GM21381 (cell line): ENCODE results near the gene NEU2.

ENCODE experiments used
- ATAC-seq: cut with Tn5 transposase; IDR thresholded peaks from one replicate; pipeline ENCODE4 v1.9.1; 2021; ENCODE audit warnings: mild to moderate bottlenecking, moderate library complexity; ENCODE audit not compliant: unreplicated experiment

NEU2 gene

DNA sequence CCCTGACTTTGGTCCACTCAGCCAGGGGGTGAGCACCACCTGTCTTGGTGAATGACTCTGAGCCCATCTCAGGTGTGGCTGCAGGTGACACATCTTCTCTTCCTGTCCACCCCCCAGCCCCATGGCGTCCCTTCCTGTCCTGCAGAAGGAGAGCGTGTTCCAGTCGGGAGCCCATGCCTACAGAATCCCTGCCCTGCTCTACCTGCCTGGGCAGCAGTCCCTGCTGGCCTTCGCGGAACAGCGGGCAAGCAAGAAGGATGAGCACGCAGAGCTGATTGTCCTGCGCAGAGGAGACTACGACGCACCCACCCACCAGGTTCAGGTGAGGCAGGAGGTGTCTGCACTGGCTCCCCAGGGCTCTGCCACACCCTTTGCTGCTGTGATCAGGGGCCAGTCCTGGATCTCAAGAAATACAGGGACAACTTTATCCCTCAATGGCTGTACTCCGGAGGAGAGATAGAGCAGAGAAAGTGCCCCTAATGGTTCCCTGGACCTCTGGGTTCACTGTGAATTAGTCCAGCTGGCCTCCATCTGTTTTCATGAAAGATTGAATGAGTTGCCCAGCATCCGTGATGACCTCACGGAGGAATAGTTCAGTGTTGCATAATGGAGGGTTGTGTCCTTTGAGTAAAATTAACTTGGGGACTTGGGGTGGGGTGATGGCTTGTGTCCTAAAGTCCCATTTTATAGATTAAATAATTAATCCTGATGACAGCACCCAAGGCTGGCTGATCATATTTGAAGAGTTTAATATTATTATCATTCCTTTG lies at the start of gene NEU2:
Gene NEU2 (plus strand): TSS at position 122 of the 770 bp plus-strand sequence. CDS start 0 bp downstream, at position 122.
- no peak for ATAC-seq

DNA sequence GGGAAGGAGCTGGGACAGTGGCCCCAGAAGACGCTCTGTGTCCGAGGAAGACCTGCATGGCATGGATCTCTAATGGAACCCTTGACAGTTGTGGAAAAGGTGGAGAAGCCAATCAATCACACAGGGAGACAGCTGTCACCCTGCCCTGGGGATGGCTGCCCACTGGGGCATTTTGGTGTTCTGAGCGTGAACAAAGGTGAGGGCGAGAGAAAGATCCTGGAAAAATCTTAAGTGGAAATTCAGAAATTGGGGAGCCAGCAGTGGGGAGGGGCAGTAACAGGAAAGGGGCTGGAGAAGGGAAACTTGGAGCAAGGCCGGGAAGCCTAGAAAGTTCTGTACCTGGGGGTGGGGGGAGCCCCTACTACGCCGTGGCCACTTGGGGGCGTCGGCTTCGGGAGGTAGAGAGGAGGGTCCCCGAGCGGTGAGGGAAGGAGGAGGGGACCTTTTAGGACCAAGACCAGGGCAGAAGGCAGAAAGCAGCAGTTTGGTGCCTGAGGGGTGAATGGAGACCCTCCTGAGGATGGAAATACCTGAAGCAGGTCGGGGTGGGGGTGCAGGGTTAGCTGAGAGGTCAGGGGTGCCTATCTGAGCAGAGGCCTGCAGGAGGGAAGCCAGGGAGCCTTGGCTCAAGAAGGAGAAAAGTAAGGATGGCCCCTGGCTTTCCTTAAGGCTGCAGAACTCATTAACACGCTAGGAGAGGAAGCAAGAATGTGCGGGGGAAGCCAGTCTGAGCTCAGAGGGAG lies 49.4 kb upstream of the NEU2 start:
- ATAC-seq = no peak

GRCh38 chr2:232983669-232984140 lies 48.8 kb upstream of the NEU2 start:
- ATAC-seq = no peak

- ATAC-seq = no peak
Observed at GRCh38 chr2:232984451-232985207, 47.8 kb upstream of the NEU2 start.

DNA sequence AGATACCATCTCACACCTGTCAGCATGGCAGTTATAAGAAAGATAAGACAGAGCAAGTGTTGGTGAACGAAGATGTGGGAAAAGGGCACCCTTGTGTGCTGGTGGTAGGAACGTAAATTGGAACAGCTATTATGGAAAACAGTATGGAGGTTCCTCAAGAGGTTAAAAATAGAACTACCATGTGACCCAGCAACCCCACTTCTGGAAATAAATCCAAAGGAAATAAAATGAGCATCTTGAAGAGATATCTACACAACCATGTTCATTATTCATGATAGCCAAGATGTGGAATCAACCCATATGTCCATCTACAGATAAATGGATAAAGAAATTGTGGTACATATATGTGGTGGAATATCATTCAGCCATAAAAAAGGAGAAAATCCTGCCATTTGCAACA lies 46.3 kb upstream of the NEU2 start:
- no peak for ATAC-seq

GRCh38 chr2:232993231-232993821 lies 39.1 kb upstream of the NEU2 start:
- ATAC-seq = no peak

- ATAC-seq = no peak
Observed at GRCh38 chr2:232994446-232994845, 38.0 kb upstream of the NEU2 start.

GRCh38 chr2:232997749-232998665 lies 34.5 kb upstream of the NEU2 start:
- ATAC-seq = no peak

DNA sequence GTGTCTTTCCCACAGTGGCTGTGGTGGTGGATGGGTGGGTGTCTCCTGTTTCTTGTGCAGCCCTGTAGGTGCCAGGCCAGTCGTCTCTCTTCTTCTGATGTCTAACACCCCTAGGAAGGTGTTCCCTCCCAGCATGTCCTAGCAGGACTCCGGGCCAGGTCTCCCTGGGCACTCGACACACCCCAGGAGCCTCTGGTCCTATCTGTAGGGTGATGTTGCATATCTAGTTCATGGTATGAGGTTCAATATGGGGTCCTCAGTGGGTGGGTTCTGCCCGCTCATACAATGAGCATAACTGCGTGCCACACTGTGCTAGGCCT lies 33.8 kb upstream of the NEU2 start:
- ATAC-seq = no peak

DNA sequence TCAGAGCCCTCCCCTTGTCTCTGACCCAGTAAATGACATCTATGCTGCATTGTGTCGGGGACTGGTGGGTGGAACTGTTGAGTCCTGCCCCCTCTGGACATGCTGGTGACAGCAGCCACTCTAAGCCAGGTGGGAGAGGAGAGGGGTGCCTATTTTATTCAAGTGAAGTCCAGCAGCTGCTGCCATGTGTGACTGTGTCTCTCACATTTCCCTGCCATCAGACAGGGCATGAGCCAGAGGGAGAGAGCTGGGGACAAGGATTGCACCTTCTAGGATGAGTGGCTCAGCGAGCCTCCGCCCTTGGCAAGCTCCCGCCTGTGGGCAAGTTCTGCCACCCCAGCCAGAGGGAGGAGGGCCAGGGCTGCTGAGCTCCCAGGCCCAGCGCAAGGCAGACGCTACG lies 33.1 kb upstream of the NEU2 start:
- no peak for ATAC-seq

GRCh38 chr2:233000886-233001750 lies 31.4 kb upstream of the NEU2 start:
- ATAC-seq = no peak

GRCh38 chr2:233002829-233003657 lies 29.4 kb upstream of the NEU2 start:
- ATAC-seq = no peak

DNA sequence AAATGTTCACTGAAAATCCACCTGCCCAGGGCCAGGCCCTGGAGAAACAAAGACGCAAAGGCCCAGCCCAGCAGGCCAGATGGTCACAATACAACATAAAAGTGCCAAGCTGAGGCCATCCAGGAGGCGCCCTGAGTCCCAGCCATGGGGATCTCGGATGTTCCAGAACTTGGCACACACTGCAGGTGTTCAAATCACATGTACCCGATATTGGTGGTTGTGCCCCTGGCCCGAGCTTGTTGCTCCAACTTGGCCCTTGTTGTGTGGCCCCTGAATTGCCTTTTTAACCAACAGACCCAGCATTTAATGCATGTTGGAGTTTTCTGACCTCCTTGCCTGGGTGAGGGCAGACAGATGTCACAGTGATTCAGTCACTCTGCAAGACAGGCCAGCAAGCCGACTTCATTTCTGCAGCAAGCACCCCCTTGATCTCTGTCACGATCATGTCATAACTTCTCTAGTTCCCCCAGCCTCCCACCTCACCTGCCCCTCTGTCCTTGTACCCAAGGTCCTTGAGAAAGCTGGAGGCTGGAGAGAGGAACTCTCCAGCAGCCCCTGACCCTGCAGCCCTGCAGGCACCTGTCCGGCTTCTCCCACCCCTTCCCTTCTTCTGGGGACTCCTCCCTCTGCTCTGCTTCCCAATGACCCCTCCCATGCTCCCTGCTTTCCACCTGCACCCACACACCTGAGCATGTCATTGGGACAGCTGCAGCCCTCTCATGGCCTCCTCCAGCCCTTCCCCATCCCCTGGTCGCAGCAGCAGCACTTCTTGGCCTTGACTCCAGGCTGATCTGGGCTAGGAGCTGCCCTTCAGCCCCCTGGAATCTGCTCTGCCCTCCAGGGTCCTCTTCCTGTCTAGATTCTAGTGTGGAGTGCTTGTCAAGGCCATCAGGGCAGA lies 28.6 kb upstream of the NEU2 start:
- ATAC-seq = no peak

DNA sequence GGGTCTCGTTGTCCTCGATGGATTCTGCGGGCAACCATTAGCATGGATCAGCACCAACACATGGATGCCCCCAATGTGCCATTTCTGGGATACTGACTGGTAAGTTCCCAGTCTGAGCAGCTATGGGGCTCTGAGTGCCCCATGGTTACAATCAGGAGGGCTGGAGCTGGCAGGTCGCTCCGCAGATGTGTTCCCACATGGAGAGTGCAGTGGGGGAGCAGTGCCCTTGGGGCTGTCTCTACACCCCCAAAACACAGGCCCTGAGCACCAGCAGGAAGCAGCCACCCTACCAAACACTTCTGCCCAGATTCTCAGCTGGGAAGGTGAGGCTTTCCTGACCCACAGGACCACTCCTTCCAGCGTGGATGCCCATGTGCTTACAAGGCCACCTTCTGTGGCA lies 27.4 kb upstream of the NEU2 start:
- ATAC-seq = no peak

- ATAC-seq = no peak
Observed at GRCh38 chr2:233006648-233007047, 25.8 kb upstream of the NEU2 start.

GRCh38 chr2:233007270-233007669 lies 25.2 kb upstream of the NEU2 start:
- ATAC-seq = no peak

- ATAC-seq = no peak
Observed at GRCh38 chr2:233007739-233008138, 24.7 kb upstream of the NEU2 start.
